ENCODE data around the gene POLG2.
"Not testable (repeated sequence)": the region's sequence is repeated elsewhere in the genome, so short reads cannot be mapped to it uniquely, and the experiment has no call there.

GRCh38 chr17:64466834-64467233 is 30.0 kb downstream of the POLG2 start:
- TF ChIP-seq POLR2A, CTCF (IDR thresholded peaks at IDR 0.05): not testable (repeated sequence)
